ENCODE data around the gene DNAH7.

DNAH7 gene

GRCh38 chr2:195857132-195857531 is 211.5 kb downstream of the DNAH7 start:
- DNase-seq = no peak

GRCh38 chr2:195850764-195851163 is 217.9 kb downstream of the DNAH7 start:
- no peak for DNase-seq

- DNase-seq = no peak
Observed at GRCh38 chr2:195848119-195848899, 220.3 kb downstream of the DNAH7 start.

GRCh38 chr2:195842932-195843331 is 225.7 kb downstream of the DNAH7 start:
- DNase-seq = no peak

DNA sequence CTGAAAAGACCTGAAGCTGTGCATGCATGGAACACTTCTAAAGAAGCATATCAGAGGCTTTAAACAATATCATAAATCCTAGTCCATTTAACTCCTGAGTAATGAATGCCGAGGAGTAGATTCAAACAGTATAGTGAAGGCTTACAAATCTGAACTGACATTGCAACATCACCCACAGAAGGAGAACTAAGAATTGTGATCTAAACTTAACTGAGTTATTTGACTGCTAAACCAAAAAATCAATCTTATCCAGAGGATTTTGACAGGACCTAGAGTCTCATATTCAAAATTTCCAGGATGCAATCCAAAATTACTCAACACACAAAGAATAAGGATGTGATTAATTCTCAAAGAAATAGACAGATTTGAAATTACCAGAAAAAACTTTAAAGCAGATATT is 230.6 kb downstream of the DNAH7 start:
- DNase-seq = no peak

DNA sequence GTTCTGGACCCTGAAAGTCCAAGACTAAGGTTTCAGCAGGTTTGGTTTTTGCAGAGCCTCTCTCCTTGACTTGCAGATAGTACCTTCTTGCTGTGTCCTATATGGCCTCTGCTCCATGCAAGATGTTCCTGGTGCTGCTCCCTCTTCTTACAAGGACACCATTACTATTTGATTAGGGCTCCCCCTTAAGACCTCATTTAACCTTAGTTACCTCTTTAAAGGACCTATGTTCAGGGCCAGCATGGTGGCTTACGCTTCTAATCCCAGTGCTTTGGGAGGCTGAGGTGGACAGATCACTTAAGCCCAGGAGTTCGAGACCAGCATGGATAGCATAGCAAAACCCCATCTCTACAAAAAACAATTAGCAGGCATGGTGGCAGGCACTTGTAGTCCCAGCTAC is 232.6 kb downstream of the DNAH7 start:
- no peak for DNase-seq

GRCh38 chr2:195834836-195835235 is 233.8 kb downstream of the DNAH7 start:
- DNase-seq = no peak

DNA sequence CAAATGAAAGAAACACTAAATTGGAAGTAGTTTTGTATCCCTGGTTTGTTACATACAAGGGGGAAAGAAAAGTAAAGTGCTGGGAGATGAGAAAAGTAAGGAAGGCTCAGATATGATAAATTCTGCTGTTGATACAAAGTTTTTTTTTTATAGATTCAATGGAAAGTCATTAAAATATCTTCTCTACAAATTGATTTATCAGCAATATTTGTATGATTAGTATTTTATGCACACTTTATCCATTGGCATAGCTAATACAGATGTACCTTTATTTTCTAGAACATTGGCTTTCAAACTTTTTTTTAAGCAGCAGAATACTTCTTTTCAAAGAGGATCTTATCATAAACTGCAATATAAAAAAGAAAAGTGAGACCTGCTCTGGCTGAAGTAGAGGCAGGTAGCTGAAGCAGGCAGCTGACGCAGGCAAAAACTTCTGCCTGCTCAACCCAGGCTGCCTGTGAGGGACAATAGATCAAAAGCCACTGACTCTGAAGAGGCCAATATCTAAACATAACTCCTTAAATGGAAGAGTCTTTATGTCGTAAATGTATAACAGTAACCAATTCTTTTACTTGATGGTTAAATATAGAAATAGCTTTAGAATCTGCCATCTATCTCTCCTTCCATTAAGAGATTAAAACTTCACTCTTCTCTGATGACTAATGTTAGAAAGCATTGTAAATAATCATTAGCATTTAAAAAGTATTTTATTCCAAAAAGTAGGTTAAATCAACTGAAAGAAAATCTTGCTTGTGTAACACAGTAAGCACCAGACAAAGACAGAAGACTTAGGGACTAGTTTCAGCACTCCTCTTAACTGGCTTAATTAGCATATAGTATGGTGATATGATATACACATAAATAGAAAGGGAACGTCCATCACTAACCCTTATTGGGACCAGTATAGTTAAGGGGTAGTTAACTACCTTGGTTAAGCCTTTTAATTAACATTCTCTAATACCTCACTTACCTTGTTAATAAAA is 237.4 kb downstream of the DNAH7 start:
- DNase-seq = no peak

GRCh38 chr2:195824478-195824877 is 244.2 kb downstream of the DNAH7 start:
- no peak for DNase-seq

- no peak for DNase-seq
Observed at GRCh38 chr2:195823206-195823605, 245.4 kb downstream of the DNAH7 start.

DNA sequence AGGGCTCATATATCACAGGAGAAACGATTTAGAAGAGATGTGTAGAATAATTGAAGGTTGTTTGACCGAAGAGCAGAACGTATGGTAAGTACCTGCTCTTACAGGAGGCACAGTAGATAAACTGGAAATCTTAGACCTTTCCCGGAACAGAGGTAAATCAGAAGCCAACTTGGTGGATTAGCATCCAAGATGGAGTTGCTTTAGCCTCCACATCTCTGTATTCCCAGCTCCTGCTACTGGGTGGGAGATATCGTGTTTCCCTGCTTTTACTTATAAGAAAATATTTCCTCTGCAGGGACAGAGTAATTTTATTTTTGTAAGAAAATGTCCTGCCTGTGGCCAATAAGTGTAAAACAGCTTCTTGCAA is 247.1 kb downstream of the DNAH7 start:
- DNase-seq = no peak

DNA sequence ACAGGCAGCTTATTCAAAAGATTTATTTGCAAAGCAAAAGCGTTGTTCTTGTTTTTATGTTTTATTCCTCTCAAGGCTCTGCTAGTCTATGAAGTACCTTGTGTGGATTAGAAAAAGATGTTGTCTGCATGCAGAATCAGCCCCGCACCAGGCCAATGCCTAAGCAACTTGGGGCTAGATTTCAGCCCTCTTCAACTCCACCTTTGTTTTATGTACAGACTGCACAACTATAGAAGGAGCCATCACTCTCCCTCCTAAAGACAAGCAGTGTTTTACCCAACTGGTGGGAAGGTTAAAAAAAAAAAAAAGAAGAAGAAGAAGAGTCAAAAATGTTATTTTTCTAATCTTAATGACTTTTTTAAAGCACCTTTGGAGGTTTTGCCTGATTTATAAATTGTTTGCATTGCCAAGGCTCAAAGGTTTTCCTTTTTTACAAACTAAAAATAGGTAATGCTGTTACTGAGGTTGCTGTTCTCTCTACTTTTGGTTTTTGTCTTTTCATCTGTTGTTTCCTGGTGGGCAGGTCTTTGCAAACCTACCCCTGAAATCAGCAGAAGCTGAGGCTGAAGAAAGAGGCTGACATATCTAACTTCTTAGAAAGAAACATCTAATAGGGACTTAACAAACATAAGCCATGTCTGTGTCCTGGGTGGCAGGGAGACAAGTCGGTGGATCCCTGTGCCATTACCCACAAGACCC is 247.6 kb downstream of the DNAH7 start:
- DNase-seq = no peak

DNA sequence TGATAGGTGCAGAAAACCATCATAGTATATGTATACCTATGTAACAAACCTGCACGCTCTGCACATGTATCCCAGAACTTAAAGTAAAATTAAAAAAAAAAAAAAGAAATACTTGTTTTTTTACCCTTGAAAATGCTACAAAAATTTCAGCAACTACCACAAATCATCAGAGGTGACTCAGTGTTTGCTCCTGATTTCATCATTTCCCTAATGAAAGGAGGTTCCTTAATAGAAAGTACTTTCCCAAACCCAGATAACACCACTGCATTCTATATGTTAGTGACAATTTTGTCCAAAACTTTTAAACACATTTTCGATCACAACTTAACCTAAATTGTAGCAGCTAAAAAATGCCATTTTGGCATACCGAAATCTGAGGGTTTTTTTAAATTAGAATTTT is 248.3 kb downstream of the DNAH7 start:
- DNase-seq = no peak

DNA sequence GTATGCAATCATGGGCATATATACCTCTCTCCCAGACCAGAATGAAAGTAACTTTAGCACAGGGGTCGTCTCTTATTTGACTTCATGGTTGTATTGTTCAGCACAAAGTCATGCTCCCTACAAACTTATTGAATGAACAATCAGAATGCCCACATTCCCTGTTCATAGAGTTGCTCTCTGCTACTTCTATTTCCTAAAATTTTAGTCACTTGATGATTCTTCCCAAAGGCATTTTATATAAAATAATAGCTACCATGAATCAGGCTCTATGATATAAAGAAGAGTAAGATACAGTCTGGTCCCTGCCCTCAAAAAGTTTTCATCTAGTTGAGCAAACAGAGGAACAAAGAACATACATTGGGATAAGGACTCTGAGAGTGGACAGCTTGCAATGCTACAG is 249.4 kb downstream of the DNAH7 start:
- no peak for DNase-seq

DNA sequence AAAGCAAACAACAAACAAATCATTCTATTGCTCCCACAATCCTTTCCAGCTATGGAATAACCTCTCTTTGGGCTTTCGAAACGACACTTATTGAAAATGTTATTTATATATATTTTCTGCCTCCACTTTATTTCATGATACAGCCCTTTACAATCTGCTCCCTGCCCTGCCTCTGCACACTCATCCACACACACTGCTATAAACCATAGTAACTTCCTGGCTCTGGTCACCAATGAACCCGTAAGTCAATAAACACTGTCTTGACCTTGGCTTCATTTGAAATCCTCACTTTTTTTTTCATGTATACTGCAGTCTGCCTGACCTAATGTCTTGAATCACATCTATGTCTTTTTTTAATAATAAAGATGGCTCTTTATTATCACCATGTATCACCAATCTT is 250.1 kb downstream of the DNAH7 start:
- DNase-seq = no peak

GRCh38 chr2:195818106-195818505 is 250.5 kb downstream of the DNAH7 start:
- no peak for DNase-seq

DNA sequence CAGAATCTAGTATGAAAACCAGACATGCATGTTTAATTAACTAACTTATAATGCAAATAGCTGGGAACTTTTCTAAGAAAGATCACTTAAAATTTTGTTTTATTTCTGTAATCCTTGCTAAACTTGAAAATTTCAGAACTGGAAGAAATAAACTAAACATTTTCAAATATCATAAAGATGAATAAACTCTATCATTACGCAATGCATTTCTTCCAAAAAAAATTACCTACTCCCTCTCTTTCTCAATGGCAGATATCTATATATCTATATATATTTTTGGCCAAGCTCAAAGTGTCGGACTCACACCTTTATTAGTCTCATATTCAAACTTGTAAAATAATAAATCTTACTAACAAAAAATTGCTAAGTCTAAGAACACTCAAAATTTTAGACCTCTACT is 253.6 kb downstream of the DNAH7 start:
- DNase-seq = no peak

DNA sequence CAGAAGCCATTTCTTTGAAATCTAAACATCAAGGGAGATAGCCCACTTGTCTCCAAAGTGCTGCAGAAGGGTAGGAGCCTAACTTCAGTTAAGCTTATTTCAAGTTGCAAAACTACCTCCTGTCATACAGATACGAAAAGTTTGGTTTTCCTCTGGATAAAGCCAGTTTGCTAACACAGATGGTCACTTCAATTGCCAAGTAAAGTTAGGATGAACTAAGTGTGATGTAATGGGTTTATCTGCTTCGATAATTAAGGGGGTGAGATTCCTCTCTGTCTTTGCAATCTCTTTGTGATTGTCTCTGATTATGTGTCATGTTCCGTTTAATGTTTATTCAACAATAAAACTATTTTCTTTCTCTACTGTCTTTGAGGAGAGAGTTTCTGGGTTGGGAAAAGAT is 255.2 kb downstream of the DNAH7 start:
- DNase-seq = no peak

DNA sequence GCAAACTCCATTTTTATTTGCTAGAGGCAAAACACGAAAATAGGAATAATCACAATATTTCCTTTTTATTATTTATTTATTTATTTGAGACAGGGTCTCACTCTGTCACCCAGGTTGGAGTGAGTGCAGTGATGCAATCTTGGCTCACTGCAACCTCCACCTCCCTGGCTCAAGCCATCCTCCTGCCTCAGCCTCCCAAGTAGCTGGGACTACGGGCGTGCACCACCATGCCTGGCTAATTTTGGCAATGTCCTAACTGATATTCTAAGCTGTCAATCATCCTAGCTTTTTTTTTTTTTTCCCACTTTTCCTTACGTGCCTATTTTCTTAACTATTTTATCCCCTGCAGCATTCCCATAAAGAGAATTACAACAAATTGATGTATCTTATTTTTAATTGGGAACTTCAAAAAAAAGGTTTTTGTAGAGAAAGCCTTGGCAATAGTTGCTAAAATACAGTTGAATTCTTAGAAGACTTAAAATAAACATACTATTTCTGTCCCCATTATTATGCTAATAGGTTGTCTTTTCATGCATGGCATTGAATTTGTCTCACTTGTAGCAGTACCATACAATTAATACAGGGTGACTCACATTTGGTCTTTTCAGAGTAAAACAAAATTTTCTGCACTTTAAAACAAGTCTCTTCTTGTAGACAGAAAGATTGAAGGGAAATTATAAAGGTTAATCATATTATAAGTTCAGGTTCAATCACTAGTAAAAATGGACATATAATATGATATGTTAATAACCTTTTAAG is 258.1 kb downstream of the DNAH7 start:
- DNase-seq = no peak

GRCh38 chr2:195808189-195808588 is 260.4 kb downstream of the DNAH7 start:
- no peak for DNase-seq

- no peak for DNase-seq
Observed at GRCh38 chr2:195805283-195805976, 263.2 kb downstream of the DNAH7 start.

GRCh38 chr2:195795879-195796278 is 272.8 kb downstream of the DNAH7 start:
- DNase-seq = no peak

All from stimulated activated naive CD4-positive, alpha-beta T cell treated with Interleukin-2 at 50 U/mL for 16 hours (primary cell).